ENCODE measurements around the gene FAM3A. TPM values are rescaled to one million over a fixed set of nuclear protein-coding genes. Genes with fewer than 3 reads are reported as not detected.

The FAM3A gene
- total RNA-seq, result 10 to 100 TPM; 10.1 to 49.7 (median 38.3) TPM

- TF ChIP-seq CTCF (IDR thresholded peaks at IDR 0.05; ENCODE audit: low read depth), result no peak
Measured at GRCh38 chrX:154515966-154516655, at the start of gene FAM3A. TSS of gene FAM3A (minus strand) at chrX:154516232. CDS start at chrX:154515772, 460 bp downstream.

GRCh38 chrX:154549766-154550165 is 33.7 kb upstream of the FAM3A start:
- TF ChIP-seq CTCF (IDR thresholded peaks at IDR 0.05; ENCODE audit: low read depth), result no peak

GRCh38 chrX:154548028-154548316 is 31.9 kb upstream of the FAM3A start:
- TF ChIP-seq CTCF (IDR thresholded peaks at IDR 0.05; ENCODE audit: low read depth), result no peak

- no peak for TF ChIP-seq CTCF (IDR thresholded peaks at IDR 0.05; ENCODE audit: low read depth)
Measured at GRCh38 chrX:154547245-154548027, 31.4 kb upstream of the FAM3A start, which contains the start of gene IKBKG. TSS of gene IKBKG (plus strand) at chrX:154547620. CDS start at chrX:154552003, 4,383 bp downstream.

GRCh38 chrX:154546354-154547244 is 30.6 kb upstream of the FAM3A start, which contains the start of gene G6PD:
TSS of gene G6PD (minus strand) at chrX:154546846. CDS start at chrX:154546155, 691 bp downstream.
- TF ChIP-seq CTCF (IDR thresholded peaks at IDR 0.05; ENCODE audit: low read depth), result no peak

GRCh38 chrX:154545673-154546274 is 29.7 kb upstream of the FAM3A start:
- no peak for TF ChIP-seq CTCF (IDR thresholded peaks at IDR 0.05; ENCODE audit: low read depth)
